GM10266 (cell line): ENCODE data around the gene KCNQ1.
A peak's percentile ranks its signal among the peaks of the same experiment; 100 is the strongest.

Source experiments
- DNase-seq: peaks from one replicate; pipeline ENCODE4 v3.0.0; 2012; ENCODE audit errors: extremely low spot score
- CTCF ChIP-seq: IDR thresholded peaks from 2 replicates; pipeline ENCODE4 v1.5.1; 2012; ENCODE audit warnings: mild to moderate bottlenecking, low read depth; ENCODE audit not compliant: control insufficient read depth, insufficient read depth; ENCODE audit errors: missing control alignments

Gene KCNQ1

GRCh38 chr11:2416765-2417164 lies 28.0 kb upstream of the KCNQ1 start:
- no peak for TF ChIP-seq CTCF

GRCh38 chr11:2417856-2418692 lies 26.7 kb upstream of the KCNQ1 start:
- TF ChIP-seq CTCF: no peak
- no peak for DNase-seq

More at GRCh38 chr11:2416765-2417164, 28.0 kb upstream of the KCNQ1 start:
- DNase-seq: no peak

GRCh38 chr11:2418693-2419360 lies 26.0 kb upstream of the KCNQ1 start:
- no peak for TF ChIP-seq CTCF
- DNase-seq: no peak

- peak; percentile 89 for DNase-seq
- peak; percentile 85 for TF ChIP-seq CTCF
These were observed 24.9 kb upstream of the KCNQ1 start for GRCh38 chr11:2419638-2420501.

GRCh38 chr11:2420502-2421225 lies 24.1 kb upstream of the KCNQ1 start:
- TF ChIP-seq CTCF: peak; percentile 98
- peak; percentile 94 for DNase-seq

- no peak for TF ChIP-seq CTCF
- DNase-seq: no peak
These were observed 23.4 kb upstream of the KCNQ1 start for GRCh38 chr11:2421226-2421994.
